GM06990 (cell line): ENCODE data around the gene IRF2BP1.

Source experiments
- DNase-seq: peaks from one replicate; pipeline ENCODE4 v3.0.0-alpha.2; 2011; ENCODE audit not compliant: insufficient read length; ENCODE audit errors: extremely low read depth
- H3K27me3 ChIP-seq: replicated peaks from 2 replicates; pipeline ENCODE4 v1.6.0; 2011; ENCODE audit warnings: low read length; ENCODE audit not compliant: control insufficient read depth, insufficient read depth
- H3K36me3 ChIP-seq: 2 replicates; pipeline ENCODE4 v1.5.1; 2011; ENCODE audit warnings: low read length; ENCODE audit not compliant: control insufficient read depth, insufficient read depth
- H3K4me3 ChIP-seq: replicated peaks from 2 replicates; pipeline ENCODE4 v1.5.1; 2011; ENCODE audit warnings: low read depth, mild to moderate bottlenecking, control low read depth, low read length
- CTCF ChIP-seq: IDR thresholded peaks from 2 replicates; pipeline ENCODE4 v1.5.1; 2011; ENCODE audit warnings: low read length, control low read depth, mild to moderate bottlenecking, inconsistent platforms; ENCODE audit not compliant: insufficient read depth, poor library complexity, severe bottlenecking

The IRF2BP1 gene

GRCh38 chr19:45879971-45880370 is 6.0 kb downstream of the IRF2BP1 start:
- DNase-seq: no peak
- peaks cover 2% of the 10 kb centered on the region; the same call in 1 of the 2 replicates for H3K27me3 ChIP-seq
- H3K36me3 ChIP-seq: no peaks in the 10 kb centered on the region
- no peak overlapping the region for H3K4me3 ChIP-seq
- TF ChIP-seq CTCF: no peak

GRCh38 chr19:45879055-45879454 is 6.9 kb downstream of the IRF2BP1 start:
- H3K27me3 ChIP-seq: peaks cover 2% of the 10 kb centered on the region; the same call in 1 of the 2 replicates
- no peak overlapping the region for H3K4me3 ChIP-seq
- DNase-seq: no peak
- no peaks in the 10 kb centered on the region for H3K36me3 ChIP-seq
- no peak for TF ChIP-seq CTCF

GRCh38 chr19:45878043-45878794 is 7.7 kb downstream of the IRF2BP1 start:
- DNase-seq: no peak
- Histone ChIP-seq H3K36me3 (no peaks in the 10 kb centered on the region), H3K27me3 (peaks cover 4% of the 10 kb centered on the region), H3K4me3 (no peak overlapping the region)
- TF ChIP-seq CTCF: no peak

GRCh38 chr19:45876411-45877197 is 9.3 kb downstream of the IRF2BP1 start:
- H3K27me3 ChIP-seq: peaks cover 4% of the 10 kb centered on the region
- TF ChIP-seq CTCF: no peak
- no peaks in the 10 kb centered on the region for H3K36me3 ChIP-seq
- DNase-seq: no peak
- H3K4me3 ChIP-seq: no peak overlapping the region

GRCh38 chr19:45876161-45876410 is 9.9 kb downstream of the IRF2BP1 start:
- TF ChIP-seq CTCF: no peak
- H3K4me3 ChIP-seq: no peak overlapping the region
- H3K36me3 ChIP-seq: no peaks in the 10 kb centered on the region
- H3K27me3 ChIP-seq: peaks cover 4% of the 10 kb centered on the region
- no peak for DNase-seq

GRCh38 chr19:45874620-45874966 is 11.3 kb downstream of the IRF2BP1 start:
- no peak for TF ChIP-seq CTCF
- H3K4me3 ChIP-seq: no peak overlapping the region
- DNase-seq: no peak
- H3K36me3 ChIP-seq: no peaks in the 10 kb centered on the region
- peaks cover 4% of the 10 kb centered on the region for H3K27me3 ChIP-seq
